Activated CD4-positive, alpha-beta T cell treated with anti-CD3 and anti-CD28 coated beads, Interleukin-2, amount 10 ng/mL, durations not matched to agents 24 days and 14 days (primary cell): ENCODE data around the gene EFHC2. TPM values are rescaled to one million over a fixed set of nuclear protein-coding genes. Genes with fewer than 3 reads are reported as not detected.

Experiments
- DNase-seq: peaks from one replicate; pipeline ENCODE4 v3.0.0; 2022
- H3K27ac Mint-ChIP-seq: one replicate; pipeline ENCODE4 v1.8.0; 2022; ENCODE audit warnings: mild to moderate bottlenecking, mixed read lengths
- H3K27me3 Mint-ChIP-seq: one replicate; pipeline ENCODE4 v1.8.0; 2022; ENCODE audit warnings: mixed read lengths
- H3K36me3 Mint-ChIP-seq: one replicate; pipeline ENCODE4 v1.8.0; 2022; ENCODE audit warnings: low read depth, mild to moderate bottlenecking, mixed read lengths
- H3K4me1 Mint-ChIP-seq: one replicate; pipeline ENCODE4 v1.8.0; 2021; ENCODE audit warnings: mixed read lengths
- H3K4me3 Mint-ChIP-seq: one replicate; pipeline ENCODE4 v1.8.0; 2022; ENCODE audit warnings: mild to moderate bottlenecking, moderate library complexity, mixed read lengths
- H3K9me3 Mint-ChIP-seq: one replicate; pipeline ENCODE4 v1.8.0; 2021; ENCODE audit warnings: mixed read lengths
- intact Hi-C: fragments of 100-400 bp; cut with micrococcal nuclease; formaldehyde crosslinking; loops from one replicate; pipeline ENCODE4 v1.15.1; 2023
- total RNA-seq: library from RNA; stranded (reverse); gene quantifications from 2 replicates; pipeline ENCODE4 v1.2.3, GENCODE V29; 2022

The EFHC2 gene
- total RNA-seq, 1 donor from 2014 or later, result not detected

DNA sequence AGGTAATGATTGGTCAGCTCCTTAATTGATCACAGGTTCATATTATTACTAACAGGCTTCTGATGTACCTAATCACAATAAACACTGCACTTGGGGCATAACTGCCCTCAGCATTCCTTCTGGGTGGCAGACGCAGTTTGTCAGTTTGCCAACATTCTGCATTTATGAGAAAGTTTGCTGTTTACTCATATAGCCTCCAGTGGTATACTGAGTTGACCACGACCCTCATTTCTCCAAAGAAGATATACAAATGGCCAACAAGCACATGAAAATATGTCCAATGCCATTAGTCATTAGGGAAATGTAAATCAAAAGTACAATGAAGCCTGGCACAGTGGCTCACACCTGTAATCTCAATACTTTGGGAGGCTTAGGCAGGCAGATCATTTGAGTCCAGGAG is 26.3 kb downstream of the EFHC2 start:
- no peak overlapping the region for H3K27ac Mint-ChIP-seq

GRCh38 chrX:44314808-44315207 is 28.7 kb downstream of the EFHC2 start:
- H3K27ac Mint-ChIP-seq, result no peak overlapping the region
- no peak for DNase-seq
- H3K27me3 Mint-ChIP-seq, result no peaks in the 10 kb centered on the region
- no peaks in the 10 kb centered on the region for H3K36me3 Mint-ChIP-seq
- H3K4me3 Mint-ChIP-seq, result no peak overlapping the region
- peaks cover 3% of the 10 kb centered on the region for H3K9me3 Mint-ChIP-seq
- H3K4me1 Mint-ChIP-seq, result peaks cover 10% of the 10 kb centered on the region
- intact Hi-C loops, result no loop called here

More for the DNA sequence above, 26.3 kb downstream of the EFHC2 start:
- Mint-ChIP-seq H3K27me3 (no peaks in the 10 kb centered on the region), H3K4me1 (peaks cover 10% of the 10 kb centered on the region), H3K9me3 (peaks cover 3% of the 10 kb centered on the region), H3K36me3 (no peaks in the 10 kb centered on the region), H3K4me3 (no peak overlapping the region)
- intact Hi-C loops, result no loop called here
- DNase-seq, result no peak

DNA sequence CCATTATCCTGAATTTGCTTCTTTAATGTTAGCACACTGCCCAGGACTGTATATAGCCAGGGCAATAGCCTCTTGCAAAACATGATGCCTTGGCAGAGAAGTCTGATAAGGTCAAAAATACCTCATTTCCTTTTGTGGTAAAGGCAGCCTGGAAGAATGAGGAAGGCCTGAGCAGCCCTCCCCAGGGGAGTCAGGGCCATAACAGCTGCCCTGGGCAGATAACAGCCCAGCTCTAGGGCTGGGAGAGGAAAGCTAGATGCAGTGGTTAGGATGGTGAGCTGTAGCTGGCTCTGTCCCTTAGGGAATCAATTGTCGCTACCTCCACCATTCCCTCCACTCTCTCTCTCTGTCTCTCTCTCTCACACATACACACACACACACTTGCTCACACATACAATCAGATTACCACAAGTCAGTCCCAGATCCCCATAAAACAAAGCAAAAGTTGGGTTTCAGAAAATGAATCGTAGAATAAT is 29.2 kb downstream of the EFHC2 start:
- H3K27me3 Mint-ChIP-seq, result no peaks in the 10 kb centered on the region
- no peak overlapping the region for H3K4me3 Mint-ChIP-seq
- no peak overlapping the region for H3K27ac Mint-ChIP-seq
- DNase-seq, result no peak
- H3K4me1 Mint-ChIP-seq, result peaks cover 10% of the 10 kb centered on the region
- intact Hi-C loops, result no loop called here
- H3K36me3 Mint-ChIP-seq, result no peaks in the 10 kb centered on the region
- H3K9me3 Mint-ChIP-seq, result peaks cover 3% of the 10 kb centered on the region

- H3K9me3 Mint-ChIP-seq, result peaks cover 3% of the 10 kb centered on the region
- H3K27ac Mint-ChIP-seq, result no peak overlapping the region
- H3K4me1 Mint-ChIP-seq, result peaks cover 10% of the 10 kb centered on the region
- intact Hi-C loops, result no loop called here
- H3K27me3 Mint-ChIP-seq, result no peaks in the 10 kb centered on the region
- no peak for DNase-seq
- H3K4me3 Mint-ChIP-seq, result no peak overlapping the region
- no peaks in the 10 kb centered on the region for H3K36me3 Mint-ChIP-seq
These were observed 31.1 kb downstream of the EFHC2 start for GRCh38 chrX:44312421-44312820.

GRCh38 chrX:44310227-44310626 is 33.2 kb downstream of the EFHC2 start:
- DNase-seq, result no peak
- Mint-ChIP-seq H3K36me3 (no peaks in the 10 kb centered on the region), H3K4me1 (peaks cover 10% of the 10 kb centered on the region), H3K27ac (no peak overlapping the region), H3K9me3 (no peaks in the 10 kb centered on the region), H3K4me3 (no peak overlapping the region), H3K27me3 (no peaks in the 10 kb centered on the region)
- intact Hi-C loops, result no loop called here

- peaks cover 3% of the 10 kb centered on the region for H3K4me1 Mint-ChIP-seq
- H3K27me3 Mint-ChIP-seq, result no peaks in the 10 kb centered on the region
- H3K36me3 Mint-ChIP-seq, result no peaks in the 10 kb centered on the region
- intact Hi-C loops, result no loop called here
- DNase-seq, result no peak
- H3K4me3 Mint-ChIP-seq, result no peak overlapping the region
- no peaks in the 10 kb centered on the region for H3K9me3 Mint-ChIP-seq
- no peak overlapping the region for H3K27ac Mint-ChIP-seq
These were observed 34.6 kb downstream of the EFHC2 start for GRCh38 chrX:44308869-44309268.

DNA sequence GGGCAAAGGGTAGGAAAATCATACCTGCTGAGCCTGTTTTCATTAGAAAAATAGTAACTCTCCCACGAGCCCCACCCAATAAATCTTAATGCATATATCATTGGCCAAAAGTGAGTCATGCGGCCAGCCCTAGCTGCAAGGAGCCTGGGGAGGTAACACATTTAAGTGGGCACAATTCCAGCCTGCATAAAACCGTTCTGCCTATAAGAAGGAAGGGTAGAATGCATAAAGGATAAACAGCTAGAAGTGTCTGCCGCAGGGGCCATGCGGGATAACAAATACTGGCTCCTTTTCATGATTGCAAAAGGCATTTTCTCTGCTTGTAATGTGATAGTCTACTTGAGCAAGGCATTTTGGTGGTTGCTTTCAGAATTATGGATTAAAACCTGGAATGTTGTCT is 37.1 kb downstream of the EFHC2 start:
- Mint-ChIP-seq H3K36me3 (no peaks in the 10 kb centered on the region), H3K27ac (no peak overlapping the region), H3K4me1 (no peaks in the 10 kb centered on the region), H3K4me3 (no peak overlapping the region), H3K27me3 (no peaks in the 10 kb centered on the region), H3K9me3 (no peaks in the 10 kb centered on the region)
- no peak for DNase-seq
- intact Hi-C loops, result no loop called here

- no peaks in the 10 kb centered on the region for H3K36me3 Mint-ChIP-seq
- no peak overlapping the region for H3K27ac Mint-ChIP-seq
- H3K27me3 Mint-ChIP-seq, result no peaks in the 10 kb centered on the region
- no peak overlapping the region for H3K4me3 Mint-ChIP-seq
- DNase-seq, result no peak
- no peaks in the 10 kb centered on the region for H3K9me3 Mint-ChIP-seq
- H3K4me1 Mint-ChIP-seq, result no peaks in the 10 kb centered on the region
- intact Hi-C loops, result no loop called here
These were observed 37.6 kb downstream of the EFHC2 start for GRCh38 chrX:44305921-44306320.

DNA sequence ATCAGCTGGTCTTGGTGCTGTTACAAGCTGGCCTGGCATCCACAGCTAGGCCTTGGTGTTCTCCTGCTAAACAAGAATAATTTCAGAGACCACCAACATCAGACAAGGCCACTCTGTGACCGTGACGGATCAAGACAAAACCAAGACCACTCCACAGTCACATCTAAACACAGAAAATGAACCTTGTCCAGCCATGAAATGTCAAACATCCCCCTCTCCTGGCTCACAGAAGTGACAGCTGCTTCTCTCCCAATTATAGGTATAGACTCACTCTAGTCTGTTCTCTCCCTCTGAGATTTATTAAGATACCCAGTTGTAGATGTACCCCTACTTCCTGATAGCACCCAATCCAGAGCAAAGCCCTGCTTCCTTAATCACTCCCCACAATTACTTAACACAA is 40.4 kb downstream of the EFHC2 start:
- no peaks in the 10 kb centered on the region for H3K36me3 Mint-ChIP-seq
- no peaks in the 10 kb centered on the region for H3K27me3 Mint-ChIP-seq
- no peaks in the 10 kb centered on the region for H3K9me3 Mint-ChIP-seq
- DNase-seq, result no peak
- intact Hi-C loops, result no loop called here
- H3K4me3 Mint-ChIP-seq, result no peak overlapping the region
- H3K4me1 Mint-ChIP-seq, result no peaks in the 10 kb centered on the region
- H3K27ac Mint-ChIP-seq, result no peak overlapping the region

DNA sequence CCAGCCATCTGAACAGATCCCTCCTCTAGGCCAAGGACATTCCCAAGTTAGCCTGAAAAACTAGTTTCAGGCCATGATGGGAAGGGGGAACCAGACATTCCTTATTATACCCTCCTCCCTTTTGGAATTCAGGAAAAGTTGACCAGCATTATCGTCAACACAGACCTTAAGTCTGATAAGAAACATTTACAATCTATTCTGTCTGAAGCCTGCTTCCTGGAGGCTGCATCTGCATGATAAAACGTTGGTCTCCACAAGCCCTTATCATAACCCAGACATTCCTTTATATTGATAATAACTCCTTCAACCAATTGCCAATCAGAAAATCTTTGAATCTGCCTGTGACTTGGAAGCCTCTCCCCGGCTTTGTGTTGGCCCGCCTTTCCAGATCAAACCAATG is 44.3 kb downstream of the EFHC2 start:
- Mint-ChIP-seq H3K9me3 (peaks cover 8% of the 10 kb centered on the region), H3K36me3 (no peaks in the 10 kb centered on the region), H3K27ac (no peak overlapping the region), H3K4me1 (no peaks in the 10 kb centered on the region), H3K27me3 (peaks cover 2% of the 10 kb centered on the region), H3K4me3 (no peak overlapping the region)
- intact Hi-C loops, result no loop called here
- no peak for DNase-seq

- no peak for DNase-seq
- Mint-ChIP-seq H3K27me3 (peaks cover 2% of the 10 kb centered on the region), H3K9me3 (peaks cover 3% of the 10 kb centered on the region), H3K4me1 (no peaks in the 10 kb centered on the region), H3K27ac (no peak overlapping the region), H3K4me3 (no peak overlapping the region), H3K36me3 (no peaks in the 10 kb centered on the region)
- intact Hi-C loops, result no loop called here
These were observed 51.9 kb downstream of the EFHC2 start for GRCh38 chrX:44291468-44292092.

DNA sequence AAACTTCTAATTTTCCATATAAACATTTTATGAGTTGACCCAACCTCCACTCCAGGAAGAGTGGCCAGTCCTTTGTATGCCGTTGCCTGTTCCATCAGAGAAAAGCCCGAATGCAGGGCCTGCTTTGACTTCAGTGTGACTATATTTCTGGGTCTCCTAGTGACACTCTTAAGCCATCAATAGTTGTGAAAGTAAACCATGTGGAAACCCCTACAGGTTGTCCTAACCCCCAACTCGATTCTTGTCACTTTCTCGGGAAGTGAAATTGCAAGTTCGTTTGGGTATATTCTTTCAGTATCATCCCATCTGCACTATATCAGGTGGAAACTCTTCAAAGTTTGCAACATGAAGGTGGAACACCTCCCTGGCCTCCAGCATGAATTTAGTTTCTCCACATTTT is 52.8 kb downstream of the EFHC2 start:
- Mint-ChIP-seq H3K9me3 (peaks cover 3% of the 10 kb centered on the region), H3K27me3 (peaks cover 2% of the 10 kb centered on the region), H3K36me3 (no peaks in the 10 kb centered on the region), H3K4me3 (no peak overlapping the region), H3K4me1 (no peaks in the 10 kb centered on the region), H3K27ac (no peak overlapping the region)
- DNase-seq, result no peak
- intact Hi-C loops, result no loop called here

DNA sequence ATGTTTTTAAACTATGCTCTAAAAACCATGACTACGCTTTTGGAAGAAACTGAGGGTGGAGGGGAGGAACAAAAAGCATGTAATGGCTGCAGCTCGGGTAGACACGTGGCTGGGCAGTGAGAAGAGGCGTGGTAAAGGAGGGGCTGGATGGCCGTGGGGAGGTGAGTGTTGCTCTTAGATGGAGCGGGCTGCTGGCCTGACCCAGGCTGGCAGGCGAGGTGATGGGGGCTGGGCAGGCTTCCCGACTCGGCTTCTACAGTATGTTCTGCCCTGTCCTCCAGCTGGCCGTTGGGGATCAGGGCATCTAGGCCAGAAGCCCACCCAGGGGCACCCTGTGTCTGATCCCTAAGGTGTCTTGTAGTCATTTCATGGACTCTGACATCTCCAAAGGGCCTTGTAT is 60.7 kb downstream of the EFHC2 start:
- Mint-ChIP-seq H3K4me3 (no peak overlapping the region), H3K27me3 (no peaks in the 10 kb centered on the region), H3K4me1 (no peaks in the 10 kb centered on the region), H3K27ac (no peak overlapping the region), H3K9me3 (no peaks in the 10 kb centered on the region), H3K36me3 (no peaks in the 10 kb centered on the region)
- intact Hi-C loops, result no loop called here
- DNase-seq, result no peak

- peaks cover 2% of the 10 kb centered on the region for H3K4me1 Mint-ChIP-seq
- no peak overlapping the region for H3K27ac Mint-ChIP-seq
- no peaks in the 10 kb centered on the region for H3K27me3 Mint-ChIP-seq
- no peak for DNase-seq
- no peaks in the 10 kb centered on the region for H3K9me3 Mint-ChIP-seq
- no peak overlapping the region for H3K4me3 Mint-ChIP-seq
- intact Hi-C loops, result no loop called here
- no peaks in the 10 kb centered on the region for H3K36me3 Mint-ChIP-seq
These were observed 63.4 kb downstream of the EFHC2 start for GRCh38 chrX:44280116-44280515.

DNA sequence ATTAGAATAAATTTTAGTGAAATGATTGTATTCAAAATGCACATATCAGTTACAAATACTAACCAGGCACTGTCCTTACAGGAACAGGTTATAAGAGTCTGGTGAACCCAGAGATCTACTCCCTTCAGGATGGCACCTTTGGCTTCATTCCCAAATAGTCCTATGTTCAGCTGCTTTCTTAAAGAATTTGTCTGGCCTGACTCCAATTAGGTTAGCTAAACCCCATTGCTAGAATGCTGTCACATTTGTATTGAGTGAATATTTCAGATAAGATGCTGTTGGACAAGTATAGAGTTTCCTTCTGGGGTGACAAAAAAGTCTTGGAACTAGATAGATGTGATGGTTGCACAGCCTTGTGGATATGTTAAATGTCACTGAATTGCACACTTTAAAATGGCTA is 69.4 kb downstream of the EFHC2 start:
- H3K4me3 Mint-ChIP-seq, result no peak overlapping the region
- intact Hi-C loops, result no loop called here
- peaks cover 5% of the 10 kb centered on the region for H3K9me3 Mint-ChIP-seq
- H3K27me3 Mint-ChIP-seq, result peaks cover 3% of the 10 kb centered on the region
- no peak for DNase-seq
- peaks cover 4% of the 10 kb centered on the region for H3K4me1 Mint-ChIP-seq
- no peaks in the 10 kb centered on the region for H3K36me3 Mint-ChIP-seq
- no peak overlapping the region for H3K27ac Mint-ChIP-seq
